Right renal cortex interstitium (tissue), 3 donors: Measurements from ENCODE around the gene COBLL1. TPM values are rescaled to one million over a fixed set of nuclear protein-coding genes. Genes with fewer than 3 reads are reported as not detected.

ENCODE experiments used
- DNase-seq, 3 donors: peaks; one replicate each; pipeline ENCODE4 v3.0.0-alpha.2; 2013; ENCODE audit warnings: low read depth in 3 of 3, low spot score in 2 of 3
- polyA plus RNA-seq, 3 donors: library from polyadenylated mRNA; unstranded; fragments of 120-200 nt; gene quantifications; one replicate each; pipeline ENCODE4 v1.2.1, GENCODE V29; 2013; ENCODE audit not compliant: insufficient read length in 3 of 3

The COBLL1 gene
- polyA plus RNA-seq, 3 donors, result 117 to 135 (median 135) TPM

GRCh38 chr2:164642946-164643555, 198.6 kb downstream of the COBLL1 start:
- no peak for DNase-seq

DNA sequence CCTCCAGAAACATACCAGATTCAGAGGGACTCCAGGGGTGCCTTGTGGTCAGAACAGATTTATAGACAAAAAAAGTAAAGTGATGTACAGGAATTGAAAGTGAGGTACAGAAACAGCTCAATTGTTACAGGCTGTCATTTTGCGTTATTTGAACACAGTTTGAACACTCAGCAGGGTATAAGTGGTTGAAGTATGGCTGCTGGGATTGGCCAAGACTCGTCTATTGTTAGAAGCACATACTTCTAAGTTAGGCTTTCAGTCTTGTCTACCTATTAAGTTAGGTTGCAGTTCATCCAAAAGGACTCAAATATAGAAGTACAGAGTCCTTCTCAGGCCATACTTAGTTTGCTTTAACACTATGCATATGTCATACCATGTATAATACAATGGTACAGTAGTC, 199.4 kb downstream of the COBLL1 start:
- DNase-seq, result no peak

Other genes with a start within 250 kb of the COBLL1 start
- gene GRB14, start 220.3 kb downstream of the COBLL1 start, polyA plus RNA-seq, result 10 to 100 TPM; 51.0 to 59.6 (median 53.0) TPM
- gene SLC38A11, start 113.7 kb upstream of the COBLL1 start, polyA plus RNA-seq, result 10 to 100 TPM in 1 of 3 donors, 1 to 10 TPM in 2; 2.1 to 15.0 (median 9.6) TPM